GM12801 (cell line): ENCODE measurements around the gene SPRR2E.

Source experiments
- TF ChIP-seq, protein P1 (sequence below): IDR thresholded peaks from one replicate; pipeline ENCODE4 v1.5.1; 2011; ENCODE audit warnings: control low read depth; ENCODE audit not compliant: insufficient read length; ENCODE audit errors: extremely low read depth

The SPRR2E gene

DNA sequence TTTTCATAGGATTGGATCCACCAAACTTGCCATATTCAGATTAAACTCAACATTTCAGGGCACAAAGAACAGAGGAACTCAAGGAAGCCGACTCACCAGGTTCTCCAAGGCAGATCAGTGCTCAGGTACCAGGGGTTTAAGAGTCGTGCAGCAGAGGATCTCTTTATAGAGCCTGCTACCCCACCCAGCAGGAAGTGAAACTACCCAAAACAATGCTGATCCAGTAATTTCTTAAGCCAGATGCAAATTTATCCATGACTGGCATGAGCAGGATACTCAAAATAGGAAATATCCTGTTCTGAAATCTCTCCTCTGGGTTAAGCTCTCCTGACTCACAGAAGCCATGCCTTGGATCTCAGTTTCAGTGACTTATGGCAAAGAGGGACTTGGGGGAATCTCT lies 37.0 kb downstream of the SPRR2E start, which contains the start of gene SPRR2A:
SPRR2A (minus strand) TSS at position 138 of the 400 bp plus-strand sequence. CDS start 777 bp downstream, outside the sequence.
- TF ChIP-seq, protein P1, sequence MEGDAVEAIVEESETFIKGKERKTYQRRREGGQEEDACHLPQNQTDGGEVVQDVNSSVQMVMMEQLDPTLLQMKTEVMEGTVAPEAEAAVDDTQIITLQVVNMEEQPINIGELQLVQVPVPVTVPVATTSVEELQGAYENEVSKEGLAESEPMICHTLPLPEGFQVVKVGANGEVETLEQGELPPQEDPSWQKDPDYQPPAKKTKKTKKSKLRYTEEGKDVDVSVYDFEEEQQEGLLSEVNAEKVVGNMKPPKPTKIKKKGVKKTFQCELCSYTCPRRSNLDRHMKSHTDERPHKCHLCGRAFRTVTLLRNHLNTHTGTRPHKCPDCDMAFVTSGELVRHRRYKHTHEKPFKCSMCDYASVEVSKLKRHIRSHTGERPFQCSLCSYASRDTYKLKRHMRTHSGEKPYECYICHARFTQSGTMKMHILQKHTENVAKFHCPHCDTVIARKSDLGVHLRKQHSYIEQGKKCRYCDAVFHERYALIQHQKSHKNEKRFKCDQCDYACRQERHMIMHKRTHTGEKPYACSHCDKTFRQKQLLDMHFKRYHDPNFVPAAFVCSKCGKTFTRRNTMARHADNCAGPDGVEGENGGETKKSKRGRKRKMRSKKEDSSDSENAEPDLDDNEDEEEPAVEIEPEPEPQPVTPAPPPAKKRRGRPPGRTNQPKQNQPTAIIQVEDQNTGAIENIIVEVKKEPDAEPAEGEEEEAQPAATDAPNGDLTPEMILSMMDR, result no peak

DNA sequence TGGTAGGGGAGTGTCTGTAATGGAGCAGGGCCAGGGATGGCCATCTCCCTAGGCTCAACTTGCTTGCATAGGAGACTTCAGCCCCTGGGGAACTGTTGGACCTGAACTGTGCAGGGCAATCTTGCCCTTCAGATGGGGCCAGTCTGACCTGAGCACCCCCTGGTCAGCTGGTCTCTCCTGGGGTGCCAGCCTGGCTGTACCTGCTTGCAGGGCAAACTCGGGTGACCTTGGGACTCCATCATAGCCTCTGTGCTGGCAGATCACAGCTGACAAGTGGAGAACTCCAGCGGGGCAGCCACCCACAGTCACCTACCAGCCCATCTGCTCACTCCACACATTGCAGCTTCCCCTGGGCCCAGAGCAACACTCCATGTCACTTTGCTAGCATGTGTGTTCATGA lies 45.1 kb downstream of the SPRR2E start:
- TF ChIP-seq, protein P1, result no peak
